H9 (cell line): ENCODE measurements around the gene CHCHD10. TPM values are rescaled to one million over a fixed set of nuclear protein-coding genes. Genes with fewer than 3 reads are reported as not detected.

Source experiments
- DNase-seq: peaks from one replicate; pipeline ENCODE4 v3.0.0-alpha.2; 2017
- H2AFZ ChIP-seq: one replicate; pipeline ENCODE4 v1.6.1; 2013; ENCODE audit warnings: mild to moderate bottlenecking, low read length, control low read depth, moderate library complexity
- H2AK5ac ChIP-seq: 2 replicates; pipeline ENCODE4 v1.6.1; 2013; ENCODE audit warnings: low read length, control low read depth, mixed read lengths; ENCODE audit not compliant: insufficient read length
- H2BK120ac ChIP-seq: one replicate; pipeline ENCODE4 v1.6.1; 2013; ENCODE audit warnings: low read depth, mild to moderate bottlenecking, low read length, control low read depth, inconsistent platforms; ENCODE audit not compliant: poor library complexity, severe bottlenecking
- H2BK12ac ChIP-seq: 2 replicates; pipeline ENCODE4 v1.6.1; 2013; ENCODE audit warnings: low read length, control low read depth, mixed read lengths, low read depth; ENCODE audit not compliant: insufficient read length
- H2BK15ac ChIP-seq: 2 replicates; pipeline ENCODE4 v1.6.1; 2013; ENCODE audit warnings: low read depth, low read length, control low read depth
- H2BK20ac ChIP-seq: one replicate; pipeline ENCODE4 v1.6.1; 2013; ENCODE audit warnings: low read depth, mild to moderate bottlenecking, low read length, control low read depth, inconsistent platforms; ENCODE audit not compliant: poor library complexity, severe bottlenecking
- H2BK5ac ChIP-seq: 2 replicates; pipeline ENCODE4 v1.6.1; 2013; ENCODE audit warnings: low read length, control low read depth, mixed read lengths; ENCODE audit not compliant: insufficient read length
- H3K14ac ChIP-seq: 2 replicates; pipeline ENCODE4 v1.6.1; 2013; ENCODE audit warnings: low read length, control low read depth; ENCODE audit not compliant: insufficient read depth
- H3K18ac ChIP-seq: 2 replicates; pipeline ENCODE4 v1.6.1; 2013; ENCODE audit warnings: low read depth, mild to moderate bottlenecking, mixed read lengths, low read length, control low read depth; ENCODE audit not compliant: insufficient read length
- H3K23ac ChIP-seq: 2 replicates; pipeline ENCODE4 v1.6.1; 2013; ENCODE audit warnings: low read length, control low read depth, mixed read lengths, low read depth; ENCODE audit not compliant: insufficient read length
- H3K23me2 ChIP-seq: 2 replicates; pipeline ENCODE4 v1.6.1; 2013; ENCODE audit warnings: low read depth, mild to moderate bottlenecking, mixed read lengths, low read length, control low read depth; ENCODE audit not compliant: insufficient read length, poor library complexity, severe bottlenecking
- H3K27ac ChIP-seq: 2 replicates; pipeline ENCODE4 v1.5.1; 2013; ENCODE audit warnings: low read length, control low read depth, mixed read lengths, low read depth; ENCODE audit not compliant: insufficient read length
- H3K27me3 ChIP-seq: 2 replicates; pipeline ENCODE4 v1.6.1; 2013; ENCODE audit warnings: low read length, control low read depth, inconsistent platforms; ENCODE audit not compliant: insufficient read depth
- H3K4ac ChIP-seq: 2 replicates; pipeline ENCODE4 v1.6.1; 2013; ENCODE audit warnings: low read depth, mild to moderate bottlenecking, control low read depth, inconsistent platforms, low read length, moderate library complexity
- H3K4me1 ChIP-seq: 2 replicates; pipeline ENCODE4 v1.6.1; 2013; ENCODE audit warnings: low read length, control low read depth, inconsistent platforms; ENCODE audit not compliant: insufficient read depth
- H3K4me2 ChIP-seq: 2 replicates; pipeline ENCODE4 v1.6.1; 2013; ENCODE audit warnings: low read length, control low read depth, mixed read lengths; ENCODE audit not compliant: insufficient read length, insufficient read depth
- H3K56ac ChIP-seq: 2 replicates; pipeline ENCODE4 v1.6.1; 2013; ENCODE audit warnings: low read depth, mild to moderate bottlenecking, mixed read lengths, low read length, control low read depth; ENCODE audit not compliant: insufficient read length
- H3K79me1 ChIP-seq: 2 replicates; pipeline ENCODE4 v1.6.1; 2013; ENCODE audit warnings: low read depth, mild to moderate bottlenecking, moderate library complexity, low read length, control low read depth, inconsistent platforms; ENCODE audit not compliant: insufficient read depth, poor library complexity, severe bottlenecking
- H3K79me2 ChIP-seq: 2 replicates; pipeline ENCODE4 v1.6.1; 2013; ENCODE audit warnings: low read length, control low read depth, inconsistent platforms; ENCODE audit not compliant: insufficient read depth
- H3K9ac ChIP-seq: 2 replicates; pipeline ENCODE4 v1.6.1; 2013; ENCODE audit warnings: low read length, control low read depth, mixed read lengths; ENCODE audit not compliant: insufficient read length; ENCODE audit errors: extremely low read depth
- H3K9me3 ChIP-seq: one replicate; pipeline ENCODE4 v1.6.1; 2013; ENCODE audit warnings: low read depth, low read length, inconsistent platforms; ENCODE audit not compliant: control insufficient read depth
- H3T11ph ChIP-seq: one replicate; pipeline ENCODE4 v1.6.1; 2013; ENCODE audit warnings: mild to moderate bottlenecking, low read length, control low read depth, inconsistent platforms
- H4K20me1 ChIP-seq: one replicate; pipeline ENCODE4 v1.6.1; 2013; ENCODE audit not compliant: control insufficient read depth, insufficient read length, insufficient read depth
- H4K5ac ChIP-seq: 2 replicates; pipeline ENCODE4 v1.6.1; 2013; ENCODE audit warnings: low read depth, mild to moderate bottlenecking, mixed read lengths, low read length, control low read depth; ENCODE audit not compliant: insufficient read length
- H4K8ac ChIP-seq: replicated peaks from 2 replicates; pipeline ENCODE4 v1.6.1; 2013; ENCODE audit warnings: low read length, control low read depth, mixed read lengths, low read depth; ENCODE audit not compliant: insufficient read length
- H4K91ac ChIP-seq: 2 replicates; pipeline ENCODE4 v1.6.1; 2013; ENCODE audit warnings: low read depth, mild to moderate bottlenecking, moderate library complexity, mixed read lengths, low read length, control low read depth; ENCODE audit not compliant: insufficient read length
- H3K27ac Mint-ChIP-seq, 3 experiments: 2 replicates in 2 of 3; 3 replicates in 1 of 3; pipeline ENCODE4 v1.8.0; 2020 to 2021; ENCODE audit warnings: mixed read lengths in 3 of 3, mild to moderate bottlenecking in 1 of 3, moderate library complexity in 1 of 3
- H3K27me3 Mint-ChIP-seq: 2 replicates; pipeline ENCODE4 v1.8.0; 2021; ENCODE audit warnings: low read depth, mild to moderate bottlenecking, moderate library complexity, mixed read lengths
- H3K36me3 Mint-ChIP-seq, 3 experiments: 2 replicates in 2 of 3; 3 replicates in 1 of 3; pipeline ENCODE4 v1.8.0; 2020 to 2021; ENCODE audit warnings: low read depth in 3 of 3, mixed read lengths in 3 of 3; ENCODE audit not compliant: insufficient read depth in 1 of 3
- H3K4me1 Mint-ChIP-seq, 2 experiments: 2 replicates each; pipeline ENCODE4 v1.8.0; 2020; ENCODE audit warnings: mixed read lengths in 2 of 2
- H3K4me3 Mint-ChIP-seq, 2 experiments: 2 replicates in 1 of 2; 3 replicates in 1 of 2; pipeline ENCODE4 v1.8.0; 2020 to 2021; ENCODE audit warnings: mild to moderate bottlenecking in 2 of 2, mixed read lengths in 2 of 2, moderate library complexity in 1 of 2
- H3K9me3 Mint-ChIP-seq, 2 experiments: 2 replicates in 1 of 2; 3 replicates in 1 of 2; pipeline ENCODE4 v1.8.0; 2020; ENCODE audit warnings: mild to moderate bottlenecking in 2 of 2, mixed read lengths in 2 of 2, moderate library complexity in 1 of 2
- WGBS: extraction: QIAGEN DNeasy Blood & Tissue Kit; methylation state at CpG from one replicate; pipeline ENCODE4 v1.1.7; 2013; ENCODE audit warnings: missing lambda C conversion rate, low lambda C conversion rate, mixed read lengths; ENCODE audit not compliant: insufficient read length; ENCODE audit errors: extremely low coverage; 5-methylcytosine and 5-hydroxymethylcytosine counted together
- total RNA-seq: library from RNA; stranded (reverse); gene quantifications from 2 replicates; pipeline ENCODE4 v1.2.1, GENCODE V29; 2021
- TF ChIP-seq, protein P1 (sequence below): fragments of 200-600 bp; sonication (generic); conservative IDR thresholded peaks from 3 replicates; pipeline ENCODE4 v1.8.0; 2021; ENCODE audit warnings: antibody characterized with exemption, mild to moderate bottlenecking

The CHCHD10 gene
- total RNA-seq, 1 experiment from 2014 or later: 53.7 TPM

GRCh38 chr22:23752090-23752691 is 15.6 kb downstream of the CHCHD10 start:
- Histone ChIP-seq H3K79me2 (no peaks in the 10 kb centered on the region), H2AFZ (no peak overlapping the region), H2AK5ac (no peak overlapping the region), H3K23ac (no peak overlapping the region), H3K4me1 (no peaks in the 10 kb centered on the region; the same call in 1 of the 2 replicates), H3K4ac (no peak overlapping the region), H3K18ac (no peak overlapping the region), H2BK20ac (no peak overlapping the region), H4K20me1 (no peaks in the 10 kb centered on the region), H3K27ac (no peak overlapping the region), H3K14ac (no peak overlapping the region), H3K4me2 (peak overlapping the region; percentile 59), H3K9me3 (no peaks in the 10 kb centered on the region), H3K27me3 (no peaks in the 10 kb centered on the region), H2BK120ac (no peak overlapping the region), H3K56ac (no peak overlapping the region), H3K79me1 (no peaks in the 10 kb centered on the region), H3K9ac (no peak overlapping the region), H2BK15ac (no peak overlapping the region), H3K23me2 (peaks cover 8% of the 10 kb centered on the region), H4K5ac (no peak overlapping the region), H2BK12ac (no peak overlapping the region), H4K8ac (no peak overlapping the region), H4K91ac (no peak overlapping the region), H2BK5ac (no peak overlapping the region), H3T11ph (no peak overlapping the region)
- H3K9me3 Mint-ChIP-seq: no peaks in the 10 kb centered on the region; a peak in 1 of 5 replicates
- DNase-seq: no peak
- no peaks in the 10 kb centered on the region; a peak in 1 of 7 replicates for H3K36me3 Mint-ChIP-seq
- H3K27me3 Mint-ChIP-seq: peaks cover 8% of the 10 kb centered on the region
- peak overlapping the region in 2 of 3 experiments; percentile 63 to 89; a peak in 3 of 7 replicates for H3K27ac Mint-ChIP-seq
- no CpG with 5 or more reads among the region's 9 CpGs for WGBS
- H3K4me3 Mint-ChIP-seq: peak overlapping the region; percentile 77 to 88
- TF ChIP-seq, protein P1, sequence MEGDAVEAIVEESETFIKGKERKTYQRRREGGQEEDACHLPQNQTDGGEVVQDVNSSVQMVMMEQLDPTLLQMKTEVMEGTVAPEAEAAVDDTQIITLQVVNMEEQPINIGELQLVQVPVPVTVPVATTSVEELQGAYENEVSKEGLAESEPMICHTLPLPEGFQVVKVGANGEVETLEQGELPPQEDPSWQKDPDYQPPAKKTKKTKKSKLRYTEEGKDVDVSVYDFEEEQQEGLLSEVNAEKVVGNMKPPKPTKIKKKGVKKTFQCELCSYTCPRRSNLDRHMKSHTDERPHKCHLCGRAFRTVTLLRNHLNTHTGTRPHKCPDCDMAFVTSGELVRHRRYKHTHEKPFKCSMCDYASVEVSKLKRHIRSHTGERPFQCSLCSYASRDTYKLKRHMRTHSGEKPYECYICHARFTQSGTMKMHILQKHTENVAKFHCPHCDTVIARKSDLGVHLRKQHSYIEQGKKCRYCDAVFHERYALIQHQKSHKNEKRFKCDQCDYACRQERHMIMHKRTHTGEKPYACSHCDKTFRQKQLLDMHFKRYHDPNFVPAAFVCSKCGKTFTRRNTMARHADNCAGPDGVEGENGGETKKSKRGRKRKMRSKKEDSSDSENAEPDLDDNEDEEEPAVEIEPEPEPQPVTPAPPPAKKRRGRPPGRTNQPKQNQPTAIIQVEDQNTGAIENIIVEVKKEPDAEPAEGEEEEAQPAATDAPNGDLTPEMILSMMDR: no peak
- peaks cover 19 to 44% of the 10 kb centered on the region in 2 experiments for H3K4me1 Mint-ChIP-seq
